Measurements from ENCODE around the gene IKBKG. TPM values are rescaled to one million over a fixed set of nuclear protein-coding genes. Genes with fewer than 3 reads are reported as not detected.
A peak's percentile ranks its signal among the peaks of the same experiment; 100 is the strongest.
"Not testable (repeated sequence)": the region's sequence is repeated elsewhere in the genome, so short reads cannot be mapped to it uniquely, and the experiment has no call there.

Gene IKBKG
- total RNA-seq, 1 donor from 2014 or later, result 61.1 TPM

GRCh38 chrX:154573061-154573460 lies 25.6 kb downstream of the IKBKG start:
- POLR2A ChIA-PET; H3K9me3 Mint-ChIP-seq; intact Hi-C loops (cut with micrococcal nuclease); H3K4me1 Mint-ChIP-seq; H3K27ac Mint-ChIP-seq; H3K4me3 Mint-ChIP-seq; CTCF ChIA-PET; H3K27me3 Mint-ChIP-seq; DNase-seq; H3K36me3 Mint-ChIP-seq (ENCODE audit: low read depth); ATAC-seq (ENCODE audit: low read depth): not testable (repeated sequence)

- DNase-seq; H3K4me3 Mint-ChIP-seq; H3K27me3 Mint-ChIP-seq; H3K9me3 Mint-ChIP-seq; intact Hi-C loops (cut with micrococcal nuclease); H3K36me3 Mint-ChIP-seq (ENCODE audit: low read depth); CTCF ChIA-PET; H3K27ac Mint-ChIP-seq; H3K4me1 Mint-ChIP-seq; POLR2A ChIA-PET: not testable (repeated sequence)
- peak; percentile 47 for ATAC-seq (ENCODE audit: low read depth)
These were observed 27.7 kb downstream of the IKBKG start for GRCh38 chrX:154575076-154575475.

GRCh38 chrX:154582994-154583393 lies 35.6 kb downstream of the IKBKG start:
- H3K9me3 Mint-ChIP-seq; H3K27me3 Mint-ChIP-seq; H3K4me1 Mint-ChIP-seq; H3K36me3 Mint-ChIP-seq (ENCODE audit: low read depth); DNase-seq; CTCF ChIA-PET; intact Hi-C loops (cut with micrococcal nuclease); ATAC-seq (ENCODE audit: low read depth); H3K4me3 Mint-ChIP-seq; POLR2A ChIA-PET; H3K27ac Mint-ChIP-seq: not testable (repeated sequence)

- intact Hi-C loops (cut with micrococcal nuclease); POLR2A ChIA-PET; H3K9me3 Mint-ChIP-seq; H3K4me3 Mint-ChIP-seq; H3K4me1 Mint-ChIP-seq; ATAC-seq (ENCODE audit: low read depth); DNase-seq; H3K27ac Mint-ChIP-seq; H3K36me3 Mint-ChIP-seq (ENCODE audit: low read depth); CTCF ChIA-PET; H3K27me3 Mint-ChIP-seq: not testable (repeated sequence)
These were observed 37.3 kb downstream of the IKBKG start, which contains the start of gene CTAG1A for GRCh38 chrX:154584585-154585183. TSS of gene CTAG1A (plus strand) at chrX:154585133. CDS start at chrX:154585207, 74 bp downstream.

GRCh38 chrX:154590415-154590814 lies 43.0 kb downstream of the IKBKG start:
- CTCF ChIA-PET; H3K27me3 Mint-ChIP-seq; DNase-seq; H3K9me3 Mint-ChIP-seq; H3K4me3 Mint-ChIP-seq; ATAC-seq (ENCODE audit: low read depth); H3K36me3 Mint-ChIP-seq (ENCODE audit: low read depth); POLR2A ChIA-PET; intact Hi-C loops (cut with micrococcal nuclease); H3K27ac Mint-ChIP-seq; H3K4me1 Mint-ChIP-seq: not testable (repeated sequence)

- ATAC-seq (ENCODE audit: low read depth) (no peak), DNase-seq (no peak)
- Mint-ChIP-seq H3K4me3 (no peak overlapping the region), H3K9me3 (no peaks in the 10 kb centered on the region), H3K4me1 (no peaks in the 10 kb centered on the region), H3K36me3 (ENCODE audit: low read depth) (no peaks in the 10 kb centered on the region), H3K27ac (no peak overlapping the region), H3K27me3 (peaks cover 4% of the 10 kb centered on the region)
- ChIA-PET POLR2A (no interaction called here), CTCF (no interaction called here)
- intact Hi-C loops (cut with micrococcal nuclease), result no loop called here
- TF ChIP-seq CTCF (IDR thresholded peaks at IDR 0.05), result no peak
These were observed 45.1 kb downstream of the IKBKG start for GRCh38 chrX:154592505-154592904.

GRCh38 chrX:154593201-154593600 lies 45.8 kb downstream of the IKBKG start:
- Mint-ChIP-seq H3K36me3 (ENCODE audit: low read depth) (no peaks in the 10 kb centered on the region), H3K4me3 (no peak overlapping the region), H3K27me3 (peaks cover 9% of the 10 kb centered on the region), H3K9me3 (no peaks in the 10 kb centered on the region), H3K4me1 (no peaks in the 10 kb centered on the region), H3K27ac (no peak overlapping the region)
- no peak for TF ChIP-seq CTCF (IDR thresholded peaks at IDR 0.05)
- DNase-seq (no peak), ATAC-seq (ENCODE audit: low read depth) (no peak)
- intact Hi-C loops (cut with micrococcal nuclease), result no loop called here
- POLR2A ChIA-PET, result no interaction called here
- CTCF ChIA-PET, result no interaction called here

- intact Hi-C loops (cut with micrococcal nuclease), result no loop called here
- Mint-ChIP-seq H3K9me3 (no peaks in the 10 kb centered on the region), H3K4me3 (no peak overlapping the region), H3K27ac (no peak overlapping the region), H3K36me3 (ENCODE audit: low read depth) (no peaks in the 10 kb centered on the region), H3K27me3 (peaks cover 9% of the 10 kb centered on the region), H3K4me1 (no peaks in the 10 kb centered on the region)
- CTCF ChIA-PET, result no interaction called here
- no peak for DNase-seq
- POLR2A ChIA-PET, result no interaction called here
- no peak for ATAC-seq (ENCODE audit: low read depth)
- TF ChIP-seq CTCF (IDR thresholded peaks at IDR 0.05), result no peak
These were observed 47.1 kb downstream of the IKBKG start for GRCh38 chrX:154594491-154594890.
